ENCODE data around the gene PRSS57. TPM values are rescaled to one million over a fixed set of nuclear protein-coding genes. Genes with fewer than 3 reads are reported as not detected.

The PRSS57 gene
- total RNA-seq, 4 donors from 2014 or later: not detected

DNA sequence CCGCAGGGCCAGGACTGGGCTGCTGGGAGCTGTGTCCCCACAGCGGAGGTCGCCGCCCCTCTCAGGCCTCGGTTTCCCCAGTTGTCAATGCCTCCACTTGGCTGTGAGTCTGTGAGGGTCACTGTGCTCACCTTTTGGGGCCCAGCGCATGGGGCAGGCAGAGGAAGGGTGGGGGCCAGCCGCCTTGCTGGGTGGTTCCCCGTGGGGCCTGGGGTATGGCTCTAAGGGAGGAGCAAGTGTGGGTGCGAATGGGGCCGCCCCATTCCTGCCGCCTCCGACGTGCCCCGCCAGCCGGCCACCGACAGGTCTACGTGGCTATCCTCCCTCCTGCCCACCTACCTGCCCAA is 56.4 kb downstream of the PRSS57 start:
- 80% methylated on average over 1 of the region's 17 CpGs; no CpG with 5 or more reads in 1 of the 2 donors for WGBS, 2 donors (ENCODE audit: low coverage in 1 of 2)
- peaks cover 3 to 32% (median 14%) of the 10 kb centered on the region in 3 donors for H3K4me1 ChIP-seq
- no peak for ATAC-seq
- H3K27ac ChIP-seq: peak overlapping the region in 2 of 4 donors; percentile 62 to 69
- peak overlapping the region; percentile 27 to 55 for H3K4me3 ChIP-seq
- H3K36me3 ChIP-seq: no peaks in the 10 kb centered on the region
- H3K9me3 ChIP-seq: no peaks in the 10 kb centered on the region
- TF ChIP-seq, protein P1, sequence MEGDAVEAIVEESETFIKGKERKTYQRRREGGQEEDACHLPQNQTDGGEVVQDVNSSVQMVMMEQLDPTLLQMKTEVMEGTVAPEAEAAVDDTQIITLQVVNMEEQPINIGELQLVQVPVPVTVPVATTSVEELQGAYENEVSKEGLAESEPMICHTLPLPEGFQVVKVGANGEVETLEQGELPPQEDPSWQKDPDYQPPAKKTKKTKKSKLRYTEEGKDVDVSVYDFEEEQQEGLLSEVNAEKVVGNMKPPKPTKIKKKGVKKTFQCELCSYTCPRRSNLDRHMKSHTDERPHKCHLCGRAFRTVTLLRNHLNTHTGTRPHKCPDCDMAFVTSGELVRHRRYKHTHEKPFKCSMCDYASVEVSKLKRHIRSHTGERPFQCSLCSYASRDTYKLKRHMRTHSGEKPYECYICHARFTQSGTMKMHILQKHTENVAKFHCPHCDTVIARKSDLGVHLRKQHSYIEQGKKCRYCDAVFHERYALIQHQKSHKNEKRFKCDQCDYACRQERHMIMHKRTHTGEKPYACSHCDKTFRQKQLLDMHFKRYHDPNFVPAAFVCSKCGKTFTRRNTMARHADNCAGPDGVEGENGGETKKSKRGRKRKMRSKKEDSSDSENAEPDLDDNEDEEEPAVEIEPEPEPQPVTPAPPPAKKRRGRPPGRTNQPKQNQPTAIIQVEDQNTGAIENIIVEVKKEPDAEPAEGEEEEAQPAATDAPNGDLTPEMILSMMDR (IDR thresholded peaks at IDR 0.05): no peak
- no peak for TF ChIP-seq POLR2AphosphoS5 (IDR thresholded peaks at IDR 0.05)
- TF ChIP-seq POLR2A (IDR thresholded peaks at IDR 0.05): no peak
- TF ChIP-seq EP300 (IDR thresholded peaks at IDR 0.05): no peak
- no peaks in the 10 kb centered on the region for H3K27me3 ChIP-seq

Other genes starting within 250 kb of the PRSS57 start
- 10 to 100 TPM; 14.7 to 24.6 (median 20.4) TPM for gene SHC2, start 234.4 kb downstream of the PRSS57 start, total RNA-seq
- under 1 TPM in 3 of 4 donors, not detected in 1; 0.20 to 0.46 (median 0.40) TPM for gene MADCAM1, start 199.0 kb downstream of the PRSS57 start, total RNA-seq
- gene TPGS1, start 188.0 kb downstream of the PRSS57 start, total RNA-seq: 10 to 100 TPM; 50.3 to 83.9 (median 69.7) TPM
- 10 to 100 TPM; 43.2 to 86.9 (median 70.2) TPM for gene CDC34, start 163.7 kb downstream of the PRSS57 start, total RNA-seq
- gene GZMM, start 151.4 kb downstream of the PRSS57 start, total RNA-seq: 1 to 10 TPM in 1 of 4 donors, under 1 TPM in 1, not detected in 2; 0.62 to 1.8 TPM
- 100 to 1,000 TPM; 347 to 450 (median 384) TPM for gene BSG, start 122.9 kb downstream of the PRSS57 start, total RNA-seq
- under 1 TPM; 0.12 to 0.27 (median 0.21) TPM for gene HCN2, start 105.6 kb downstream of the PRSS57 start, total RNA-seq
- gene POLRMT, start 61.9 kb downstream of the PRSS57 start, total RNA-seq: 10 to 100 TPM; 22.1 to 39.5 (median 28.1) TPM
- gene FGF22, start 55.6 kb downstream of the PRSS57 start, total RNA-seq: 1 to 10 TPM in 3 of 4 donors, under 1 TPM in 1; 0.67 to 4.7 (median 1.2) TPM
- 10 to 100 TPM; 47.7 to 57.9 (median 52.0) TPM for gene RNF126, start 32.2 kb downstream of the PRSS57 start, total RNA-seq
- 100 to 1,000 TPM; 105 to 200 (median 133) TPM for gene FSTL3, start 19.1 kb downstream of the PRSS57 start, total RNA-seq
- 100 to 1,000 TPM in 1 of 4 donors, 10 to 100 TPM in 3; 21.5 to 111 (median 53.0) TPM for gene PALM, start 13.5 kb upstream of the PRSS57 start, total RNA-seq
- gene MISP, start 55.7 kb upstream of the PRSS57 start, total RNA-seq: under 1 TPM in 1 of 4 donors, not detected in 3; 0.52 TPM
- gene PTBP1, start 102.0 kb upstream of the PRSS57 start, total RNA-seq: 10 to 100 TPM; 68.6 to 95.6 (median 79.3) TPM
- gene PLPPR3, start 126.5 kb upstream of the PRSS57 start, total RNA-seq: not detected
- under 1 TPM in 1 of 4 donors, not detected in 3; 0.40 TPM for gene AZU1, start 132.4 kb upstream of the PRSS57 start, total RNA-seq
- gene PRTN3, start 145.5 kb upstream of the PRSS57 start, total RNA-seq: not detected
- gene ELANE, start 156.9 kb upstream of the PRSS57 start, total RNA-seq: 1 to 10 TPM in 3 of 4 donors, under 1 TPM in 1; 0.49 to 2.3 (median 1.7) TPM
- 1,000 to 10,000 TPM in 1 of 4 donors, 100 to 1,000 TPM in 3; 229 to 1,118 (median 654) TPM for gene CFD, start 164.2 kb upstream of the PRSS57 start, total RNA-seq
- 10 to 100 TPM; 20.2 to 40.3 (median 28.1) TPM for gene MED16, start 197.7 kb upstream of the PRSS57 start, total RNA-seq
- not detected for gene RNU6-9, start 198.0 kb upstream of the PRSS57 start, total RNA-seq
- gene R3HDM4, start 217.8 kb upstream of the PRSS57 start, total RNA-seq: 10 to 100 TPM; 23.7 to 44.9 (median 32.9) TPM
- not detected for gene KISS1R, start 221.9 kb upstream of the PRSS57 start, total RNA-seq
- gene ARID3A, start 230.6 kb upstream of the PRSS57 start, total RNA-seq: 1 to 10 TPM; 3.6 to 6.2 (median 4.9) TPM